ENCODE results near the gene NOP56.

NOP56 gene

GRCh38 chr20:2701671-2702081 is 49.2 kb downstream of the NOP56 start:
- Histone ChIP-seq H3K9me2 (replicated peaks; ENCODE audit: low read depth, low read length) (no peaks in the 10 kb centered on the region), H3K4me2 (ENCODE audit: low read depth, low read length, poor library complexity, severe bottlenecking) (no peak overlapping the region), H3K27me3 (ENCODE audit: insufficient read depth, low read length, poor library complexity, severe bottlenecking) (no peaks in the 10 kb centered on the region), H3F3A (ENCODE audit: low read depth) (no peaks in the 10 kb centered on the region), H2AFZ (ENCODE audit: low read length) (no peak overlapping the region), H3K9ac (ENCODE audit: low read depth, low read length, poor library complexity, severe bottlenecking) (no peak overlapping the region), H3K9me3 (ENCODE audit: insufficient read depth, low read depth, low read length) (no peaks in the 10 kb centered on the region), H3K4me1 (ENCODE audit: insufficient read depth, low read length, poor library complexity, severe bottlenecking) (peaks cover 3% of the 10 kb centered on the region), H3K4me3 (ENCODE audit: low read length, poor library complexity, severe bottlenecking) (no peak overlapping the region), H3K36me3 (ENCODE audit: insufficient read depth, low read length) (no peaks in the 10 kb centered on the region), H3K79me2 (ENCODE audit: insufficient read depth, low read length) (no peaks in the 10 kb centered on the region), H4K20me1 (ENCODE audit: insufficient read depth, low read length, poor library complexity, severe bottlenecking) (no peaks in the 10 kb centered on the region)
- TF ChIP-seq EZH2phosphoT487 (IDR thresholded peaks at IDR 0.05; ENCODE audit: borderline replicate concordance), result no peak
- TF ChIP-seq, protein P1, sequence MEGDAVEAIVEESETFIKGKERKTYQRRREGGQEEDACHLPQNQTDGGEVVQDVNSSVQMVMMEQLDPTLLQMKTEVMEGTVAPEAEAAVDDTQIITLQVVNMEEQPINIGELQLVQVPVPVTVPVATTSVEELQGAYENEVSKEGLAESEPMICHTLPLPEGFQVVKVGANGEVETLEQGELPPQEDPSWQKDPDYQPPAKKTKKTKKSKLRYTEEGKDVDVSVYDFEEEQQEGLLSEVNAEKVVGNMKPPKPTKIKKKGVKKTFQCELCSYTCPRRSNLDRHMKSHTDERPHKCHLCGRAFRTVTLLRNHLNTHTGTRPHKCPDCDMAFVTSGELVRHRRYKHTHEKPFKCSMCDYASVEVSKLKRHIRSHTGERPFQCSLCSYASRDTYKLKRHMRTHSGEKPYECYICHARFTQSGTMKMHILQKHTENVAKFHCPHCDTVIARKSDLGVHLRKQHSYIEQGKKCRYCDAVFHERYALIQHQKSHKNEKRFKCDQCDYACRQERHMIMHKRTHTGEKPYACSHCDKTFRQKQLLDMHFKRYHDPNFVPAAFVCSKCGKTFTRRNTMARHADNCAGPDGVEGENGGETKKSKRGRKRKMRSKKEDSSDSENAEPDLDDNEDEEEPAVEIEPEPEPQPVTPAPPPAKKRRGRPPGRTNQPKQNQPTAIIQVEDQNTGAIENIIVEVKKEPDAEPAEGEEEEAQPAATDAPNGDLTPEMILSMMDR (conservative IDR thresholded peaks at IDR 0.05; ENCODE audit: low read length), result no peak

GRCh38 chr20:2703716-2704475 is 51.5 kb downstream of the NOP56 start:
- Histone ChIP-seq H3K36me3 (ENCODE audit: insufficient read depth, low read length) (no peaks in the 10 kb centered on the region), H3K9me3 (ENCODE audit: insufficient read depth, low read depth, low read length) (no peaks in the 10 kb centered on the region), H4K20me1 (ENCODE audit: insufficient read depth, low read length, poor library complexity, severe bottlenecking) (no peaks in the 10 kb centered on the region), H3K9me2 (replicated peaks; ENCODE audit: low read depth, low read length) (no peaks in the 10 kb centered on the region), H3K4me3 (ENCODE audit: low read length, poor library complexity, severe bottlenecking) (no peak overlapping the region), H3K4me1 (ENCODE audit: insufficient read depth, low read length, poor library complexity, severe bottlenecking) (peaks cover 6% of the 10 kb centered on the region), H2AFZ (ENCODE audit: low read length) (no peak overlapping the region), H3F3A (ENCODE audit: low read depth) (no peaks in the 10 kb centered on the region), H3K4me2 (ENCODE audit: low read depth, low read length, poor library complexity, severe bottlenecking) (no peak overlapping the region), H3K27me3 (ENCODE audit: insufficient read depth, low read length, poor library complexity, severe bottlenecking) (no peaks in the 10 kb centered on the region), H3K9ac (ENCODE audit: low read depth, low read length, poor library complexity, severe bottlenecking) (no peak overlapping the region), H3K79me2 (ENCODE audit: insufficient read depth, low read length) (no peaks in the 10 kb centered on the region)
- TF ChIP-seq EZH2phosphoT487 (IDR thresholded peaks at IDR 0.05; ENCODE audit: borderline replicate concordance), result no peak
- TF ChIP-seq, protein P1 (conservative IDR thresholded peaks at IDR 0.05; ENCODE audit: low read length), result no peak

- no peaks in the 10 kb centered on the region for H3K27me3 ChIP-seq (ENCODE audit: insufficient read depth, low read length, poor library complexity, severe bottlenecking)
- no peaks in the 10 kb centered on the region for H3K9me3 ChIP-seq (ENCODE audit: insufficient read depth, low read depth, low read length)
- H3K9ac ChIP-seq (ENCODE audit: low read depth, low read length, poor library complexity, severe bottlenecking), result no peak overlapping the region
- H3K4me1 ChIP-seq (ENCODE audit: insufficient read depth, low read length, poor library complexity, severe bottlenecking), result peaks cover 6% of the 10 kb centered on the region
- TF ChIP-seq, protein P1 (conservative IDR thresholded peaks at IDR 0.05; ENCODE audit: low read length), result no peak
- TF ChIP-seq EZH2phosphoT487 (IDR thresholded peaks at IDR 0.05; ENCODE audit: borderline replicate concordance), result no peak
- H3K9me2 ChIP-seq (replicated peaks; ENCODE audit: low read depth, low read length), result no peaks in the 10 kb centered on the region
- H3K36me3 ChIP-seq (ENCODE audit: insufficient read depth, low read length), result no peaks in the 10 kb centered on the region
- no peaks in the 10 kb centered on the region for H4K20me1 ChIP-seq (ENCODE audit: insufficient read depth, low read length, poor library complexity, severe bottlenecking)
- H2AFZ ChIP-seq (ENCODE audit: low read length), result no peak overlapping the region
- H3K4me2 ChIP-seq (ENCODE audit: low read depth, low read length, poor library complexity, severe bottlenecking), result no peak overlapping the region
- no peak overlapping the region for H3K4me3 ChIP-seq (ENCODE audit: low read length, poor library complexity, severe bottlenecking)
- H3F3A ChIP-seq (ENCODE audit: low read depth), result no peaks in the 10 kb centered on the region
- no peaks in the 10 kb centered on the region for H3K79me2 ChIP-seq (ENCODE audit: insufficient read depth, low read length)
Observed at GRCh38 chr20:2705931-2706645, 53.7 kb downstream of the NOP56 start.
